ENCODE measurements around the gene ERC1.
"Not testable (repeated sequence)": the region's sequence is repeated elsewhere in the genome, so short reads cannot be mapped to it uniquely, and the experiment has no call there.

The ERC1 gene

DNA sequence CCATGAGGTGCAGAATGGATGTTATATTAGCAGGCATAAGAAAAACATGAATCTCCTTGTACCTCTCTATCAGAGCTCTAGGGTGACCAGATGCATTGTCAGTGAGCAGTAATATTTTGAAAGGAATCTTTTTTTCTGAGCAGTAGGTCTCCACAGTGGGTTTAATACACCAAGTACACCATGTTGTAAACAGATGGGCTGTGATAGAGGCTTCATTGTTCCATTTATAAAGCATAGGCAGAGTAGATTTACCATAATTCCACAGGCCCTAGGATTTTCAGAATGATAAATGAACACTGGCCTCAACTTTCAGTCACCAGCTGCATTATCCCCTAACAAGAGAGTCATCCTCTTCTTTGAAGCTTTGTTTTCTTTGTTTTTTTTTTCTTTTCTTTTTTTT is 185.2 kb downstream of the ERC1 start:
- H3K27me3 Mint-ChIP-seq = no peaks in the 10 kb centered on the region
- peaks cover 9% of the 10 kb centered on the region for H3K36me3 Mint-ChIP-seq (ENCODE audit: insufficient read depth)
- no peak overlapping the region for H3K27ac Mint-ChIP-seq (ENCODE audit: low read depth)
- ATAC-seq (replicated peaks; ENCODE audit: extremely low read depth, poor library complexity, severe bottlenecking) (no peak), DNase-seq (ENCODE audit: low spot score in 2 of 2) (no peak)
- no peak overlapping the region for H3K4me3 Mint-ChIP-seq
- H3K4me1 Mint-ChIP-seq = no peaks in the 10 kb centered on the region
- H3K9me3 Mint-ChIP-seq = no peaks in the 10 kb centered on the region

DNA sequence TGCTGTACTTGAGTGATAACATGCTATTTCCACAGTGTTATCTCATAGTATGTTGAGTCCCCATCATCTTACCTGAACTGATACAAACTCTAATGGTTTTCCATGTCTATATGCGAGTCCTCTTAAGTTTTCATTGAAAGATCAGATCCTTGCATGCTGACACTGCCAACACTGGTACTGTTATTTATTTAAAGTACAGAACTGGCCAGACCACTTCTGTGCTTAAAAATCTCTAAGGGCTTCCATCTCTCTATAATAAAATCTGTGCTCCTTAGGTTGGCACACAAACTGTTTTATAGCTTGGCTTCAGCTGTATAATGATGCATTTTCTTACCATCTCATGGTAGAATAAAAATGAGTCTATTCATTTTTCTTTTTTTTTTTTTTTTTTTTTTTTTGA is 188.1 kb downstream of the ERC1 start:
- Mint-ChIP-seq H3K36me3 (ENCODE audit: insufficient read depth) (peaks cover 10% of the 10 kb centered on the region), H3K27ac (ENCODE audit: low read depth) (no peak overlapping the region), H3K4me3 (no peak overlapping the region), H3K27me3 (no peaks in the 10 kb centered on the region), H3K4me1 (no peaks in the 10 kb centered on the region), H3K9me3 (no peaks in the 10 kb centered on the region)
- DNase-seq (ENCODE audit: low spot score in 2 of 2) = no peak
- no peak for ATAC-seq (replicated peaks; ENCODE audit: extremely low read depth, poor library complexity, severe bottlenecking)

DNA sequence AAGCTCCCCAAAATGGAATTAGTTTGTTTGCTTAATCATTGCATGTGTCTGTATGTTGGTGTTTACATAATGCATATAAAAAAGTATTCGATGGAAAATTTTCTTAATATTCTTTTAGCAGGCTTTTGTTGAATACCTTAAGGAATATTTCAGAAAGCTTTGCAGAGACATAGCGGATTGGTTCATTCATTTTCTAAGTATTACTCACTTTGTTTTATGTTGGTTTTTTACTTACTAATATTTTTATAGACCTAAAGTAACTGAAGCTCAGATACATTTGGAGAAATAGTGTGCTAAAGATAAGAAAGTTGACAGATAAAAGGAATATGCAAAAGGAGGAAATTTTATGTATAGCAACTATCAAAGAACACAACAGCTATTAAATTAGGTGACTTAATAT is 191.0 kb downstream of the ERC1 start:
- no peak for DNase-seq (ENCODE audit: low spot score in 2 of 2)
- Mint-ChIP-seq H3K36me3 (ENCODE audit: insufficient read depth) (peaks cover 16% of the 10 kb centered on the region), H3K9me3 (no peaks in the 10 kb centered on the region), H3K4me3 (no peak overlapping the region), H3K27me3 (no peaks in the 10 kb centered on the region), H3K4me1 (no peaks in the 10 kb centered on the region), H3K27ac (ENCODE audit: low read depth) (no peak overlapping the region)
- ATAC-seq (replicated peaks; ENCODE audit: extremely low read depth, poor library complexity, severe bottlenecking) = no peak

DNA sequence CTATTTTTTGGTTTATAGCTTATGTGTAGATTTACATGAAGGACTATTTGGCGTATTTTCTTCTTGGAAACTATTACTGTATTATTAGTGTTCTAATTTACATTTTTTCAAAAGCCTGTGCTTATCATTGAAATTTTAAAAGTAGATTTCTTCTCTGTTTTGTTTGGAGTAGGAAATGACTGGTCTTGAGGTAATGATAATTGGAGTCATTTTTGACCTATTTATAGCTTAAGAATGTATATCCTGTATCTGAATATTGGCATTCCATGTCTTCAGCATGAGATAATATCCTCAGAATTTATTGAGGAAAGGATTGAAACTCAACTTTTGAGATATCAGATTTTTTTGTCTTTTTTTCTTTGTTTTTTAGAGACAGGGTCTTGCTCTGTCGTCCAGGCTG is 193.4 kb downstream of the ERC1 start:
- Mint-ChIP-seq H3K4me3 (no peak overlapping the region), H3K27me3 (no peaks in the 10 kb centered on the region), H3K9me3 (no peaks in the 10 kb centered on the region), H3K36me3 (ENCODE audit: insufficient read depth) (peaks cover 15% of the 10 kb centered on the region), H3K4me1 (no peaks in the 10 kb centered on the region), H3K27ac (ENCODE audit: low read depth) (no peak overlapping the region)
- ATAC-seq (replicated peaks; ENCODE audit: extremely low read depth, poor library complexity, severe bottlenecking) (no peak), DNase-seq (ENCODE audit: low spot score in 2 of 2) (no peak)

DNA sequence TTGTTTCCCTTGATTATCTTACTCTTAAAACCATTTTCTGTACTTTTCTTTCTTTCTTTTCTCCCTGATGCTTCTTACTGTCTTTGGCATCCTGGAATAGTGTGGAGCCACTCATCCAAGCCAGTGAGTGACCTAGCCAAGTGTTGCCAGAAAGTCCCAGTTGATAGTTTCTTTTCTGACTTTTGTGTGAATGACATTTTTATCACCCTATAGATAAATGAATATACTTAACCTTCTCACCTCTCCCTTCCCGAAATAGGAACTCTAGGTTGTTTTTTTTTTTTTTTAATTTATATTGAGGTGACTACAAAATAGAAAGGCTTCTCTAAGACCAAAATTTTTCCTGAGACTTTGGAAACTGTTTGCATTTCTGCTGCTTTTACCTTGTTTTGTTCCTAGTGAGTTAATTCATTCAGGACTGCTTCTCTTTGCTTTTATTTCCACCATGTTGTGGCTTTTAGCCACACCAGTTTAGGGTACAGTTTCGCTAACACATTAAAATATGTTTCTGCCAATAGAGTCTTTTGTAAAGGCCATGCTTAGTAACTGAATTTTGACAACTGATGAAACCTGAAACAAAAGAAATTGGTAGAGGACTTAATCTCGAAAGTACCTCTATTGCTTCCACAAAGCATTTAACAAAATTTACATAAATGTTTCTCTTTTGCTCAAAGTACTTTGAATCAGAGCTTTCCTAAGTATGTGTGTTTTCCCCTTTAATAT is 194.6 kb downstream of the ERC1 start:
- no peak overlapping the region for H3K4me3 Mint-ChIP-seq
- H3K36me3 Mint-ChIP-seq (ENCODE audit: insufficient read depth) = peaks cover 13% of the 10 kb centered on the region
- DNase-seq (ENCODE audit: low spot score in 2 of 2) (no peak), ATAC-seq (replicated peaks; ENCODE audit: extremely low read depth, poor library complexity, severe bottlenecking) (no peak)
- peak overlapping the region; percentile 16 for H3K27ac Mint-ChIP-seq (ENCODE audit: low read depth)
- no peaks in the 10 kb centered on the region for H3K4me1 Mint-ChIP-seq
- no peaks in the 10 kb centered on the region for H3K27me3 Mint-ChIP-seq
- H3K9me3 Mint-ChIP-seq = no peaks in the 10 kb centered on the region

DNA sequence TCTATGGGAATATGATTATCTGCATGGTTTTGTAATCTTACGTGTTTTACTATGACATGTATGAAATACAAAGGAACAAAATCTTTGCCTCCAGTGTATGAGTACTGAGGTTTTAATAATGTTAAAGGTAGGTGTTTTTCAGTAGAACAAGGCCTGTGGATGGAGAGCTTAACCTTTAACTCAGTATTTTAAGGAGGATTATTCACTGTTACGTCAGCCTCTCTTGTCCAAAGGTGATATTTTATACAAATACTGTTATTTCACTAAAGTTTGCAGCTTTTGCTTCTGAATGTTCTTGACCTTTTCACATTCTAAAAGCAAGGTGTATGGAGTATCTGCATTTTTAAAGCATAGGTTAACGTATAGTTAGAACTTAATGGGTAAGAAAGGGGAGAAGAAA is 195.3 kb downstream of the ERC1 start:
- DNase-seq (ENCODE audit: low spot score in 2 of 2) (no peak), ATAC-seq (replicated peaks; ENCODE audit: extremely low read depth, poor library complexity, severe bottlenecking) (no peak)
- H3K27me3 Mint-ChIP-seq = no peaks in the 10 kb centered on the region
- no peak overlapping the region for H3K27ac Mint-ChIP-seq (ENCODE audit: low read depth)
- peaks cover 8% of the 10 kb centered on the region for H3K36me3 Mint-ChIP-seq (ENCODE audit: insufficient read depth)
- no peaks in the 10 kb centered on the region for H3K9me3 Mint-ChIP-seq
- H3K4me1 Mint-ChIP-seq = no peaks in the 10 kb centered on the region
- H3K4me3 Mint-ChIP-seq = no peak overlapping the region

DNA sequence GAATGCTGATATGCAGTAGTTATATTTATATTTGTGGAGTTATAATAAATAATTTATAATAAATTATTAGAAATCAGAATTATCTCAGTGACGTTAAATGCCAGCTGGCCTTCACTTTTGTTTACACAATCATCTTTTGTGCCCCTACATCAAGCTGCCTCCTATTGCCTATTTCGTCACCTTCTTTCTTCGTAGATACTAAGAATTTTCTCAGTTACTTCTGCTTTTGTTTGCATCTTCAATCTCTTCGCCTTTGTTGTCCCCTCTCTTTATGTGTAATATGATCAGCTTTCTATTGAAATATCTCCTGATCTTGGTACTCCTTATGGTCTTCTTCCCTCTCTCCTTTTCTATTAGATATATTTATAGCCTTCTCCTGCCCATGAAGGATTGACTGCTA is 197.0 kb downstream of the ERC1 start:
- no peaks in the 10 kb centered on the region for H3K27me3 Mint-ChIP-seq
- no peak overlapping the region for H3K27ac Mint-ChIP-seq (ENCODE audit: low read depth)
- no peaks in the 10 kb centered on the region for H3K9me3 Mint-ChIP-seq

DNA sequence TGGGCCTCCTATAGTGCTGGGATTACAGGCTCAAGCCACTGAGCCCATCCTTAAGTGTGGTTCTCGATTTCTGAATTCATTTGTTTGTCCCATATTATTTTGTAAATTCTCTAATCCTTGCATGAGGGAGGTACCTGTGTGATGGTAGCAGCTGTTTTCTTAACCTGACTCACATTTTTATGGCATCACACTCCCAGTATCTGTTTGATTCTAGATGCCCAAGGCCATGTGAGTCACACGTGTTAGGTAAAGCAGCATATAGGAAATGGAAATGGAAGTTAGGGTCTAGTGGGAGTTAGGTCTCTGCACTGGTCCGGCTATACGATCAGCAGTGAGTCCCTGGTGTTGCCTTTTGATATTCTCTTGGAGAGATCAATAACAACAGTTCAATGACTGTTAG is 198.1 kb downstream of the ERC1 start:
- Mint-ChIP-seq H3K27ac (ENCODE audit: low read depth) (no peak overlapping the region), H3K4me1 (peaks cover 6% of the 10 kb centered on the region), H3K36me3 (ENCODE audit: insufficient read depth) (peaks cover 14% of the 10 kb centered on the region), H3K9me3 (no peaks in the 10 kb centered on the region), H3K4me3 (no peak overlapping the region), H3K27me3 (no peaks in the 10 kb centered on the region)
- no peak for DNase-seq (ENCODE audit: low spot score in 2 of 2)
- no peak for ATAC-seq (replicated peaks; ENCODE audit: extremely low read depth, poor library complexity, severe bottlenecking)

More for the DNA sequence above, 197.0 kb downstream of the ERC1 start:
- Mint-ChIP-seq H3K4me3 (no peak overlapping the region), H3K36me3 (ENCODE audit: insufficient read depth) (peaks cover 14% of the 10 kb centered on the region), H3K4me1 (peaks cover 6% of the 10 kb centered on the region)
- DNase-seq (ENCODE audit: low spot score in 2 of 2) (no peak), ATAC-seq (replicated peaks; ENCODE audit: extremely low read depth, poor library complexity, severe bottlenecking) (no peak)

DNA sequence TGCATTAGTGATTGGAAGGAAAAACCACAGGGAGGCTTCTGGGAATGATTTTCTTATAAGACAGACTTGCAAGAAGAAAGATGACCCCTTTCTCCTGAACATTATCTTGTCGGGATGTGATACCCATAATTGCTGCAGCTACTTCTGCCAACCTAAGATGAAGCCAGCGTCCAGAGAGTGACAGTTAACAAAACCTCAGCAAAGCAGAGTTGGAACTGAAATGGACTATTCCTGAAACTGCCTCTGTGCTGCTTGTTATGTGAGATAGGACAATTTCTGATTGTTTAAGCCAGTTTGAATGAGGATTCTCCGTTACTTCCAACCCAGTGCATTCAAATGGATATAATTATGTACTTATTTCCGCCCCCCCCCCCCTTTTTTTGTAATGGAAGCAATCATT is 204.5 kb downstream of the ERC1 start:
- H3K27ac Mint-ChIP-seq (ENCODE audit: low read depth) = no peak overlapping the region
- DNase-seq (ENCODE audit: low spot score in 2 of 2) (no peak), ATAC-seq (replicated peaks; ENCODE audit: extremely low read depth, poor library complexity, severe bottlenecking) (no peak)
- peaks cover 11% of the 10 kb centered on the region for H3K36me3 Mint-ChIP-seq (ENCODE audit: insufficient read depth)
- no peaks in the 10 kb centered on the region for H3K27me3 Mint-ChIP-seq
- no peaks in the 10 kb centered on the region for H3K9me3 Mint-ChIP-seq
- no peak overlapping the region for H3K4me3 Mint-ChIP-seq
- peaks cover 6% of the 10 kb centered on the region for H3K4me1 Mint-ChIP-seq

DNA sequence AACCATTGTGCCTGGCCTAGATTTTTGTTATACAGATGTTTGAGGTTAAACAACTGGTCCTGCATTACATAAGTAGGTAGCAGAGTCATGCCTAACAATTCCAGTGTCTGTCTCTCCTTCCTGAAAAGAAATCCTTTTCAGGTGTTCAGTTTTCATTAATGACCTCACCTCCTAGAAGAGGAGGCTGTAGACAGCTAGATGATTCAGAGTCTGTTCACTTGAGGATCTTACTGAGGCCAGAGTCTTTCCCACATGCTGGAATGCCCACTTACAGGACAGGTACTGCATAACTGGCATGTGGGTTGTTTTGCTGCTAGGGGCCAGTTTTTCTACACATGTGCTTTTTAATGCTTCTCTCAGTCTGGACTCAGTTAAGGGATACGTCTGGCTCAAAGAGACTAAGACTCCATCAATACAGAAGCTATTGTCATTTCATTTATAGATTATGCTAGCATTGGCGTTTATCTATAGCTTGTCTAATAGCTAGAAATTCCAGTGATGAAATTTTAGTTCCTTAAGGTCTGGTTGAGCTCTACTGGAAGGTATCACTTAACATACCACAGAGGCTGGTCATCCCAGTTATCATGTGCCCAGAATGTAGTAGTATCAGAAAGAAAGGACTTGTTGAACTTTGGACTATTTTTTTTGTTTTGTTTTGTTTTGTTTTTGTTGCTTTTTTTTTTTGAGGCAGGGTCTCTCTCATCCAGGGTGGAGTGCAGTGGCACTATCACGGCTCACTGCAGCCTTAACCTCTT is 206.4 kb downstream of the ERC1 start:
- no peak for DNase-seq (ENCODE audit: low spot score in 2 of 2)
- Mint-ChIP-seq H3K27ac (ENCODE audit: low read depth) (no peak overlapping the region), H3K4me3 (no peak overlapping the region), H3K9me3 (no peaks in the 10 kb centered on the region), H3K4me1 (peaks cover 2% of the 10 kb centered on the region), H3K36me3 (ENCODE audit: insufficient read depth) (peaks cover 3% of the 10 kb centered on the region), H3K27me3 (no peaks in the 10 kb centered on the region)
- no peak for ATAC-seq (replicated peaks; ENCODE audit: extremely low read depth, poor library complexity, severe bottlenecking)

DNA sequence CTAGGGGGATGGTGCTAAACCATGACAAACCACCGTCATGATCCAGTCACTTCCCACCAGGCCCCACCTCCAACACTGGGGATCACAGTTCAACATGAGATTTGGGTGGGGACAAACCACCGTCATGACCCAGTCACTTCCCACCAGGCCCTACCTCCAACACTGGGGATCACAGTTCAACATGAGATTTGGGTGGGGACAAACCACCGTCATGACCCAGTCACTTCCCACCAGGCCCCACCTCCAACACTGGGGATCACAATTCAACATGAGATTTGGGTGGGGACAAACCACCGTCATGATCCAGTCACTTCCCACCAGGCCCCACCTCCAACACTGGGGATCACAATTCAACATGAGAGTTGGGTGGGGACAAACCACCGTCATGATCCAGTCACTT is 207.8 kb downstream of the ERC1 start:
- not testable (repeated sequence) for DNase-seq (ENCODE audit: low spot score in 2 of 2); H3K36me3 Mint-ChIP-seq (ENCODE audit: insufficient read depth); H3K9me3 Mint-ChIP-seq; H3K4me3 Mint-ChIP-seq; H3K4me1 Mint-ChIP-seq; ATAC-seq (replicated peaks; ENCODE audit: extremely low read depth, poor library complexity, severe bottlenecking); H3K27me3 Mint-ChIP-seq; H3K27ac Mint-ChIP-seq (ENCODE audit: low read depth)

DNA sequence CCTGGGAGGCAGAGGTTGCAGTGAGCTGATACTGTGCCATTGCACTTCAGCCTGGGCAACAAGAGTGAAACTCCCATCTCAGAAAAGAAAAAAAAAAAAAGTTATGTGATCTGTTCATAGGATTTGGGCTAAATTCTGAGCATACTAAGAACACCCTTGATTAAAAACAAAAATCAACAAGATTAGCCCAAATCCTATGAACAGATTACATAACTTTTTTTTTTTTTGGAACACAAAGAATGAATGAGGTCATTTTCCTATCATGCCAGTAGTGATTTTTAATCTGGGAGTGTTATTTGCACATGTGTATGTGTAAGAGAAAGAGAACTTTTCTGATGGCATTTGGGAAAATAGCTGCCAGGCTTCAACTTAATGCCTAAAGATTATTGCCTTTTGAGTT is 208.7 kb downstream of the ERC1 start:
- DNase-seq (ENCODE audit: low spot score in 2 of 2) = no peak
- Mint-ChIP-seq H3K9me3 (no peaks in the 10 kb centered on the region), H3K36me3 (ENCODE audit: insufficient read depth) (peaks cover 3% of the 10 kb centered on the region), H3K27ac (ENCODE audit: low read depth) (no peak overlapping the region), H3K4me1 (no peaks in the 10 kb centered on the region), H3K27me3 (no peaks in the 10 kb centered on the region), H3K4me3 (no peak overlapping the region)
- no peak for ATAC-seq (replicated peaks; ENCODE audit: extremely low read depth, poor library complexity, severe bottlenecking)

DNA sequence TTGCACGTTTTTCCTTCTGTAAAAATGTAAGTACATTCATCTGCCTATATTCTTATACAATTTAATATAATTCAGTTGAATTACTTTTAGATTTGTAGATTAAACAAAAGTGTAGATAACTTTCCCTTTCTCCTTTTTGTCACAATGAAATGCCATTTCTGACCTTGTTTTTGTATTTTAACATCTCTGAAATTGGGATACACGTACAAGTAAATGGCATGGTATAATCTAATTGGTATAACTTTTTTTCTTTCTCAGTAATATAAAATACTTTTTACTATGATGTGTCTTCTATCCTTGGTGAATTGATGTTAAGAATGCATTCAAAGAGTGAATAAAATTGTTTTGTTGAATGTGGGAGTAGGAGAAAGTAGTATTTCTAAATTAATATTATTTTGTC is 210.0 kb downstream of the ERC1 start:
- no peak for DNase-seq (ENCODE audit: low spot score in 2 of 2)
- no peak overlapping the region for H3K4me3 Mint-ChIP-seq
- no peaks in the 10 kb centered on the region for H3K9me3 Mint-ChIP-seq
- H3K4me1 Mint-ChIP-seq = no peaks in the 10 kb centered on the region
- no peaks in the 10 kb centered on the region for H3K27me3 Mint-ChIP-seq
- no peak for ATAC-seq (replicated peaks; ENCODE audit: extremely low read depth, poor library complexity, severe bottlenecking)
- H3K36me3 Mint-ChIP-seq (ENCODE audit: insufficient read depth) = peaks cover 3% of the 10 kb centered on the region
- H3K27ac Mint-ChIP-seq (ENCODE audit: low read depth) = no peak overlapping the region
